Muscle layer of duodenum (tissue), 2 donors: ENCODE measurements around the gene PLA1A.
A peak's percentile ranks its signal among the peaks of the same experiment; 100 is the strongest.

Experiments
- H3K27ac ChIP-seq: one replicate; pipeline ENCODE4 v1.7.0; 2013; ENCODE audit warnings: mild to moderate bottlenecking, low read length
- H3K27me3 ChIP-seq: one replicate; pipeline ENCODE4 v1.7.0; 2013; ENCODE audit warnings: low read depth, mild to moderate bottlenecking, control low read depth, low read length
- H3K36me3 ChIP-seq, 2 donors: one replicate each; pipeline ENCODE4 v1.7.0; 2013; ENCODE audit warnings: low read length in 2 of 2, control low read depth in 1 of 2, mild to moderate bottlenecking in 1 of 2; ENCODE audit not compliant: insufficient read depth in 2 of 2, control insufficient read depth in 1 of 2
- H3K4me1 ChIP-seq, 2 donors: one replicate each; pipeline ENCODE4 v1.7.0; 2013; ENCODE audit warnings: low read length in 2 of 2, mild to moderate bottlenecking in 2 of 2, control low read depth in 1 of 2, moderate library complexity in 1 of 2; ENCODE audit not compliant: insufficient read depth in 2 of 2, control insufficient read depth in 1 of 2
- H3K4me3 ChIP-seq, 2 donors: one replicate each; pipeline ENCODE4 v1.7.0; 2013; ENCODE audit warnings: low read length in 2 of 2, low read depth in 1 of 2, mild to moderate bottlenecking in 1 of 2
- H3K9me3 ChIP-seq, 2 donors: one replicate each; pipeline ENCODE4 v1.7.0; 2013; ENCODE audit warnings: low read length in 2 of 2, control low read depth in 1 of 2, mild to moderate bottlenecking in 1 of 2; ENCODE audit not compliant: control insufficient read depth in 1 of 2
- donor health status: healthy.

The PLA1A gene

DNA sequence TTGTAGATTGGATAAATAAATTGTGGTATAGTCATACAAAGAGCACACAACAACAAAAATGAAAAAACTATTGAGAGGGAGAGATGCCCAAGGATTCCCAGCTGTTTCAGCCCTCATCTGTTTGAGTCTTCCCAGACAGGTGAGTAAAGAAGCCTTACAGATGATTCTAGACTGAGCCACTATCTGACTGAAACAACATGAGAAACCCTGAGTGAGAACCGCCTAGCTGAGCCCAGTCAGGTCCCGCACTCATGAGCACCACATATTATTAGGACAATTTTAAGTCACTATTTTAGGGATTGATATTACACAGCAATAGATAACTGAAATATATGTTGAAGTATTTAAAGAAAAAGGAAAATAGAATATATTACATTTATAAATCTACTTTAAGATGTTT, 43.7 kb downstream of the PLA1A start:
- Histone ChIP-seq H3K4me1 (peaks cover 4 to 7% of the 10 kb centered on the region in 2 donors), H3K27ac (no peak overlapping the region), H3K36me3 (peaks cover 0 to 21% of the 10 kb centered on the region in 2 donors), H3K27me3 (no peaks in the 10 kb centered on the region), H3K4me3 (no peak overlapping the region), H3K9me3 (no peaks in the 10 kb centered on the region)

GRCh38 chr3:119642746-119643473, 45.2 kb downstream of the PLA1A start:
- no peak overlapping the region for H3K4me3 ChIP-seq
- peak overlapping the region; percentile 34 for H3K27ac ChIP-seq
- H3K9me3 ChIP-seq, result no peaks in the 10 kb centered on the region
- H3K36me3 ChIP-seq, result peaks cover 8 to 29% of the 10 kb centered on the region in 2 donors
- no peaks in the 10 kb centered on the region for H3K27me3 ChIP-seq
- peaks cover 6 to 9% of the 10 kb centered on the region in 2 donors for H3K4me1 ChIP-seq

DNA sequence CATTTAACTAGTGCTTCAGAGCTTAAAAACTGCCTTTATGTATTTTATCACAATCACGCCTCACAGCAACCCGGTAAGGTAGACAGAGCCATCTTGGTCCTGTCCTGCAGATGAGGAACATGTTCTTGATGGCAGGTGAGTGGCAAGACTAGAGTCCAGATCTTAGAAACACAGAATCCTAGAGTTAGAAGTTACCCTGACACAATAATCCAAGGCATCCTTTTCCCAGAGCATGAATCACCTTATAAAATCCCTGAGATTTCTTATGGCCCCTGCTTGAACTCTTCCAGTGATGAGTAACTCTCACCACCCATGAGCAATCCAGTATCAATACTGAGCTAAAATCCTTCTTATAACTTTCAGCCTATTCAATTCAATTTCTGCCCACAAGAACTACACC, 45.8 kb downstream of the PLA1A start:
- Histone ChIP-seq H3K4me3 (no peak overlapping the region), H3K27me3 (no peaks in the 10 kb centered on the region), H3K9me3 (no peaks in the 10 kb centered on the region), H3K4me1 (peaks cover 9 to 13% of the 10 kb centered on the region in 2 donors), H3K36me3 (peaks cover 8 to 35% of the 10 kb centered on the region in 2 donors), H3K27ac (peak overlapping the region; percentile 34)

- Histone ChIP-seq H3K4me3 (no peak overlapping the region), H3K27ac (no peak overlapping the region), H3K27me3 (no peaks in the 10 kb centered on the region), H3K36me3 (peaks cover 8 to 36% of the 10 kb centered on the region in 2 donors), H3K4me1 (peaks cover 9 to 18% of the 10 kb centered on the region in 2 donors), H3K9me3 (no peaks in the 10 kb centered on the region)
These were observed 46.8 kb downstream of the PLA1A start for GRCh38 chr3:119644481-119644880.

DNA sequence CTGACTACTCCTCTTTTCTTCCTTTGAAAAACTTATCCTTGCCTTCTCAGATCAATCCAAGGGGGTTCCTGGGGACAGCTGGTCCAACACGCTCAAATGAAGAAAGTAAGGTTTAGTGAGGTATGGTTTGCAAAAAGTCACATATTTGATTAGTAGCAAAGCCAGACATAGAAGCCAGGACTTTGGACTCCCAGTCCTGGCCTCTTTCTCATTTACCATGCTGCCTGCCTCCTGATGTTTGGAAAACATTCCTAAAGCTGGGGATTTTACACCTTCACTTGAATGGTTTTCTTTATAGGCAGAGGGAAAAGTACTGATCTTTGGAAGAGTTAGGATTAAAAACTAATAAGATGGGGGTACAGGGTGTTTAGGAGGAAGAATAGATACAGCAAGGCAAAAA, 48.1 kb downstream of the PLA1A start:
- Histone ChIP-seq H3K27ac (peak overlapping the region; percentile 25), H3K4me1 (peaks cover 9 to 22% of the 10 kb centered on the region in 2 donors), H3K36me3 (peaks cover 8 to 36% of the 10 kb centered on the region in 2 donors), H3K9me3 (no peaks in the 10 kb centered on the region), H3K27me3 (no peaks in the 10 kb centered on the region), H3K4me3 (no peak overlapping the region)

DNA sequence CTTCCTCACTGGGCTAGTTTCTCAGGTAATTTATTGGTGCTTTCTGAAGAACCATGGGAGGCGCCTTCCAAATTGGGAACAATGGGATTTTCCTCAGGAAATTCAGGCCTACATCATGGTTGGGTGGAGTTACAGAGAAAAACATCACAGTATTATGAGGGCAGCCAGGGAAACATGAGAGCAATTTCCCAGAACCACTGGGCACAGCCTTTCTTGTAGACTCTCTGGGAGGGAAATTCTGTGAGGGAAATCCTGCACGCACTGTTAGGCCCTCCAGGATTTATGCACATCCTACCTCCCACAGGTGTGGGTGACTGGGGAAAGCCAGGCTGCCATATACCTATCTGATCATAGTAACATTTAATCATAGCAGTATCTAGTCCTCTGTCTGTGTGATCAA, 49.5 kb downstream of the PLA1A start:
- no peaks in the 10 kb centered on the region for H3K27me3 ChIP-seq
- H3K4me1 ChIP-seq, result peaks cover 9 to 31% of the 10 kb centered on the region in 2 donors
- H3K4me3 ChIP-seq, result peak overlapping the region in 1 of 2 donors; percentile 33
- H3K36me3 ChIP-seq, result peaks cover 8 to 26% of the 10 kb centered on the region in 2 donors
- H3K9me3 ChIP-seq, result no peaks in the 10 kb centered on the region
- H3K27ac ChIP-seq, result peak overlapping the region; percentile 71

DNA sequence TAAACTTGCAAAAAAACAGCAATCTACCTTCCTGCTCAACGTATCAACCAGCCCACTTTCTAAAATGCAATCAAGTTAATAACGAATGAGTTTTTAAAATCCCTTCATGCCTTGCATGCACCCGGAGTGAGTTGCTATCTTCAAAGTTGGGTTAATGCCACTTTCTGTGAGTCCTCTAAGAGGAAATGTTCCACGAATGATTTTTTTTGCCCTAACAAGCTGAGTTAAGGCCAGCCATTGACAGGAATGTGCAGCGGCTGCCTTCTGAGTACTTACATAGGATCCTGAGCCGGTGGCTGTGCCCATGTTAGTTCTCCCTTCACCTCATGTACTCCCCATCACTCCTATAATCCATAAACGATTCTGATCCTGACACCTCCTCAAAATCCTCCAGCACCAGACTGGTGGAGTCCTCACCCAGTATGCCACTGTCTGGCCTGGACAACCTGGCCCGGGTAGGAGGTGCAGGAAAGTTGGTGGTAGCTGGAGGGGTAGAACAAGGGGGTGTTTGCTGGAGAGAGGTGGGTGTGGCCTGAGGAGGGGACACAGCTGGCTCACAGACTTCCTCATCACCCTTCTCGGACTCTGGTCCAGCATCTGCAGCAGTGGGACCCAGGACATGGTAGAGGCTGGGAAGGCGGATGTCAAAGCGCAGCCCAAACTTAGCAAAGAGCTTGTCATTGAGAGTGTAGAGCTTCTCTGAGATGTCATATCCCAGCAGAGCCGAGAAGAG, 50.3 kb downstream of the PLA1A start:
- peak overlapping the region; percentile 71 for H3K27ac ChIP-seq
- H3K9me3 ChIP-seq, result no peaks in the 10 kb centered on the region
- H3K4me3 ChIP-seq, result no peak overlapping the region
- H3K27me3 ChIP-seq, result no peaks in the 10 kb centered on the region
- peaks cover 9 to 36% of the 10 kb centered on the region in 2 donors for H3K4me1 ChIP-seq
- peaks cover 8 to 31% of the 10 kb centered on the region in 2 donors for H3K36me3 ChIP-seq

DNA sequence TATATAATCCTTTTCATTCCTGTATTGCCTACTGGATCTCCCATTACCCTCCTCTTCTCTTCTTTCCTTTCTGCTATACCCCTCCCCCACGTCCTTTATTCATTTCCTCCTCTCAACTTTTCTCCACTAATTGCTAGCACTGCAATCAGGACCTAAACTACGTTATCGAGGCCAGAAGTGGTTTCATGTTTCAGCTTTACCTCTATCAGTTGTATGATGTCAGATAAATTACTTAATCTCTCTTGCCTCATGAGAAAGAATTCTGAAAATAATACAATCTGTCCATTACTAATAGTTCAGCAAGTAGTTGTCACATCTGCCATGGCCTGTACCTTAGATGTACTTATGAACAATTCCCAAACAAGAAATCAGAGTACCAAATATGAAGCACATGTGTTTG, 52.1 kb downstream of the PLA1A start:
- Histone ChIP-seq H3K4me3 (no peak overlapping the region), H3K4me1 (peaks cover 9 to 35% of the 10 kb centered on the region in 2 donors), H3K36me3 (peaks cover 8 to 35% of the 10 kb centered on the region in 2 donors), H3K27me3 (no peaks in the 10 kb centered on the region), H3K9me3 (no peaks in the 10 kb centered on the region), H3K27ac (no peak overlapping the region)

GRCh38 chr3:119652306-119653033, 54.8 kb downstream of the PLA1A start:
- peaks cover 0 to 32% of the 10 kb centered on the region in 2 donors for H3K36me3 ChIP-seq
- no peak overlapping the region for H3K27ac ChIP-seq
- no peak overlapping the region for H3K4me3 ChIP-seq
- no peaks in the 10 kb centered on the region for H3K9me3 ChIP-seq
- H3K27me3 ChIP-seq, result no peaks in the 10 kb centered on the region
- peaks cover 0 to 35% of the 10 kb centered on the region in 2 donors for H3K4me1 ChIP-seq

DNA sequence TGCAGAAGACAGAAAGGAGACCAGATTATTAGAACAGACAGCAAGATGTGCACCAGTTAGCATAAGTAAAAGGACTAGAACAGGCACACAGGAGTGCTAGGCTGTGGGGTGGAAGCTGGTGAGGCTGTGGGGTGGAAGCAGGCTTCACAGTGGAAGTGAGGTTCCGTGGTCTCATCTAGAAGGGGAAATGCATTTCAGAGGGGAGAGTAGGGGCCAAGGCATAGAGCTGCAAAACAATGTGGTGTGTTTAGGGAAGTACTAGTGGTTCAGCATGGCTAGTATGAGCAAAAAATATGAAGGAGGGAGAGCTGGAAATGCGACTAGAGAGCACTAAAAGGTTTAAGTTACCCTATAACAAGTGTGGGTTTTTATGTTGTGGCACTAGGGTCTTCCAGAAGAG, 56.2 kb downstream of the PLA1A start:
- Histone ChIP-seq H3K36me3 (peaks cover 0 to 21% of the 10 kb centered on the region in 2 donors), H3K9me3 (no peaks in the 10 kb centered on the region), H3K4me3 (no peak overlapping the region), H3K27me3 (no peaks in the 10 kb centered on the region), H3K27ac (no peak overlapping the region), H3K4me1 (peaks cover 0 to 24% of the 10 kb centered on the region in 2 donors)
